GM12878 (cell line): ENCODE results near the gene GPBP1L1. TPM values are rescaled to one million over a fixed set of nuclear protein-coding genes. Genes with fewer than 3 reads are reported as not detected.

Source experiments
- BCL11A ChIP-seq: IDR thresholded peaks from 2 replicates; pipeline ENCODE4 v1.6.1; 2011; ENCODE audit warnings: low read depth, low read length
- BHLHE40 ChIP-seq, 2 experiments: fragments of 450-650 bp in 1 of 2; IDR thresholded peaks; 2 replicates each; pipeline ENCODE4 v1.6.1; 2011 to 2017; ENCODE audit warnings: low read depth in 2 of 2, borderline replicate concordance in 1 of 2, improper control_type of control experiment in 1 of 2, low read length in 1 of 2, mild to moderate bottlenecking in 1 of 2
- CBX5 ChIP-seq: sonication (generic); IDR thresholded peaks from 2 replicates; pipeline ENCODE4 v1.6.1; 2016; ENCODE audit warnings: low read depth, moderate library complexity, mild to moderate bottlenecking, inconsistent platforms
- CHD4 ChIP-seq: fragments of 200-600 bp; sonication (generic); IDR thresholded peaks from 2 replicates; pipeline ENCODE4 v1.6.1; 2016; ENCODE audit warnings: mild to moderate bottlenecking
- CTCF ChIP-seq, 3 experiments: IDR thresholded peaks in 2 of 3; conservative IDR thresholded peaks in 1 of 3; 2 replicates each; pipeline ENCODE4 v1.5.1; 2011; ENCODE audit warnings: low read depth in 3 of 3, low read length in 3 of 3, mild to moderate bottlenecking in 3 of 3, control low read depth in 2 of 3, moderate library complexity in 2 of 3, inconsistent platforms in 1 of 3, mixed read lengths in 1 of 3; ENCODE audit not compliant: control insufficient read depth in 2 of 3, insufficient read depth in 1 of 3; ENCODE audit errors: extremely low read depth in 1 of 3
- ETV6 ChIP-seq, 2 experiments: fragments of 450-650 bp in 1 of 2; IDR thresholded peaks in 1 of 2; conservative IDR thresholded peaks in 1 of 2; 2 replicates each; pipeline ENCODE4 v1.6.1; 2014; ENCODE audit warnings: antibody characterized with exemption in 1 of 2, borderline replicate concordance in 1 of 2, low read depth in 1 of 2, mild to moderate bottlenecking in 1 of 2, moderate library complexity in 1 of 2
- IRF4 ChIP-seq: IDR thresholded peaks from 2 replicates; pipeline ENCODE4 v1.6.1; 2011; ENCODE audit warnings: low read depth, low read length
- NFYA ChIP-seq: IDR thresholded peaks from 2 replicates; pipeline ENCODE4 v1.6.1; 2011; ENCODE audit warnings: low read depth, mild to moderate bottlenecking, low read length, improper control_type of control experiment, borderline replicate concordance
- POLR2AphosphoS2 ChIP-seq: IDR thresholded peaks from 2 replicates; pipeline ENCODE4 v1.6.1; 2011; ENCODE audit warnings: low read depth, mild to moderate bottlenecking, low read length, improper control_type of control experiment, moderate library complexity
- POLR2AphosphoS5 ChIP-seq: IDR thresholded peaks from 2 replicates; pipeline ENCODE4 v1.6.1; 2011; ENCODE audit warnings: mild to moderate bottlenecking, low read length, inconsistent platforms
- PRDM15 ChIP-seq: fragments of 450-650 bp; formaldehyde crosslinking; IDR thresholded peaks from 2 replicates; pipeline ENCODE4 v1.4.0; 2020; ENCODE audit warnings: mild to moderate bottlenecking, moderate library complexity
- RAD51 ChIP-seq: fragments of 450-650 bp; IDR thresholded peaks from 2 replicates; pipeline ENCODE4 v1.6.1; 2016; ENCODE audit warnings: moderate library complexity, mild to moderate bottlenecking, inconsistent platforms
- USF1 ChIP-seq: IDR thresholded peaks from 2 replicates; pipeline ENCODE4 v1.6.1; 2011; ENCODE audit warnings: borderline replicate concordance, low read depth, mild to moderate bottlenecking, moderate library complexity, mixed read lengths, low read length; ENCODE audit not compliant: insufficient read depth; ENCODE audit errors: extremely low read length
- ZBTB11 ChIP-seq: fragments of 450-650 bp; formaldehyde crosslinking; IDR thresholded peaks from 2 replicates; pipeline ENCODE4 v1.5.0; 2022; ENCODE audit warnings: mild to moderate bottlenecking, missing genetic modification characterization
- polyA plus RNA-seq, 11 experiments: library from polyadenylated mRNA; depleted of rRNA in 4 of 11; unstranded in 6 of 11; stranded (reverse) in 5 of 11; fragments of >200 nt; fragmentation: Nextera tagmentation in 4 of 11; fragmentation: Illumina TruSeq in 1 of 11; extraction: Ambion mirVana in 4 of 11; extraction: Trizol in 1 of 11; gene quantifications; 1 replicate in 1 of 11; 2 replicates in 10 of 11; pipeline versions ENCODE4 v1.2.1 to v1.2.3, GENCODE V29; 2011 to 2016; ENCODE audit warnings: inconsistent platforms in 2 of 11, missing spikeins in 2 of 11, low read depth in 1 of 11
- total RNA-seq, 4 experiments: library from RNA; depleted of rRNA in 3 of 4; stranded (reverse); fragments of >200 nt in 3 of 4; fragmentation: Illumina TruSeq in 1 of 4; extraction: Trizol in 1 of 4; gene quantifications; 2 replicates each; pipeline versions ENCODE4 v1.2.1 to v1.2.3, GENCODE V29; 2013 to 2021
- TF ChIP-seq, protein P1 (sequence below): fragments of 450-650 bp; conservative IDR thresholded peaks from 2 replicates; pipeline ENCODE4 v1.6.1; 2017; ENCODE audit warnings: mild to moderate bottlenecking, moderate library complexity
- TF ChIP-seq, protein P2 (sequence below): fragments of 450-650 bp; IDR thresholded peaks from 2 replicates; pipeline ENCODE4 v1.6.1; 2016; ENCODE audit warnings: mild to moderate bottlenecking

GPBP1L1 gene
- total and polyA plus RNA-seq, 10 of the 15 experiments (the other 5 are each of a cell fraction or from before 2014, with no cell fraction given) = 37.3 to 91.6 (median 81.2) TPM

DNA sequence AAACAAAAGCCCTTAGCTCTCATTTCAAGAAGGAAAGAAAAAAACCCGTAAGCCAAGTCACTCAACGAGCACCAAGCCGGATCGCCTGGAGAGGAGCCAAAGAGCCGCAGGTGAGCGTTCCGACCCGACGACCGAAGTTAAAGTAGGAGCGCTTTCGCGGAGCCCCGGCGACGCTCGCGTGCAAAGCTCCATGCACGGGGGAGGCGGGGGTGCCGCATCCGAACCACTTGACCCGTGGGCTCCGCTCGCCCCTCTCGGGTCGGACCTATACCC, 382 bp downstream of the GPBP1L1 start (continued):
- TF ChIP-seq ZBTB11 (CRISPR knock-in tag) (no peak), CHD4 (no peak), CTCF (IDR thresholded peaks at IDR 0.05 in 2 of 3, conservative IDR thresholded peaks at IDR 0.05 in 1 of 3; ENCODE audit: control insufficient read depth in 2 of 3, extremely low read depth in 1 of 3, insufficient read depth in 1 of 3, low read depth in 3 of 3, low read length in 3 of 3) (peak; percentile 9 to 19 (median 13); a peak in 3 of 6 replicates), CBX5 (no peak), NFYA (no peak), ETV6 (conservative IDR thresholded peaks at IDR 0.05 in 1 of 2, IDR thresholded peaks at IDR 0.05 in 1 of 2; ENCODE audit: borderline replicate concordance in 1 of 2, low read depth in 1 of 2) (no peak), USF1 (no peak), POLR2AphosphoS5 (no peak), PRDM15 (CRISPR knock-in tag) (no peak), BHLHE40 (IDR thresholded peaks at IDR 0.05; ENCODE audit: borderline replicate concordance in 1 of 2, low read depth in 2 of 2, low read length in 1 of 2) (peak; percentile 34 to 70; a peak in 2 of 4 replicates), IRF4 (no peak), BCL11A (no peak), RAD51 (no peak), POLR2AphosphoS2 (no peak)
- TF ChIP-seq, protein P1, sequence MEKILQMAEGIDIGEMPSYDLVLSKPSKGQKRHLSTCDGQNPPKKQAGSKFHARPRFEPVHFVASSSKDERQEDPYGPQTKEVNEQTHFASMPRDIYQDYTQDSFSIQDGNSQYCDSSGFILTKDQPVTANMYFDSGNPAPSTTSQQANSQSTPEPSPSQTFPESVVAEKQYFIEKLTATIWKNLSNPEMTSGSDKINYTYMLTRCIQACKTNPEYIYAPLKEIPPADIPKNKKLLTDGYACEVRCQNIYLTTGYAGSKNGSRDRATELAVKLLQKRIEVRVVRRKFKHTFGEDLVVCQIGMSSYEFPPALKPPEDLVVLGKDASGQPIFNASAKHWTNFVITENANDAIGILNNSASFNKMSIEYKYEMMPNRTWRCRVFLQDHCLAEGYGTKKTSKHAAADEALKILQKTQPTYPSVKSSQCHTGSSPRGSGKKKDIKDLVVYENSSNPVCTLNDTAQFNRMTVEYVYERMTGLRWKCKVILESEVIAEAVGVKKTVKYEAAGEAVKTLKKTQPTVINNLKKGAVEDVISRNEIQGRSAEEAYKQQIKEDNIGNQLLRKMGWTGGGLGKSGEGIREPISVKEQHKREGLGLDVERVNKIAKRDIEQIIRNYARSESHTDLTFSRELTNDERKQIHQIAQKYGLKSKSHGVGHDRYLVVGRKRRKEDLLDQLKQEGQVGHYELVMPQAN = no peak
- TF ChIP-seq, protein P2, sequence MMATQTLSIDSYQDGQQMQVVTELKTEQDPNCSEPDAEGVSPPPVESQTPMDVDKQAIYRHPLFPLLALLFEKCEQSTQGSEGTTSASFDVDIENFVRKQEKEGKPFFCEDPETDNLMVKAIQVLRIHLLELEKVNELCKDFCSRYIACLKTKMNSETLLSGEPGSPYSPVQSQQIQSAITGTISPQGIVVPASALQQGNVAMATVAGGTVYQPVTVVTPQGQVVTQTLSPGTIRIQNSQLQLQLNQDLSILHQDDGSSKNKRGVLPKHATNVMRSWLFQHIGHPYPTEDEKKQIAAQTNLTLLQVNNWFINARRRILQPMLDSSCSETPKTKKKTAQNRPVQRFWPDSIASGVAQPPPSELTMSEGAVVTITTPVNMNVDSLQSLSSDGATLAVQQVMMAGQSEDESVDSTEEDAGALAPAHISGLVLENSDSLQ = peak; percentile 67; the same call in 1 of the 2 replicates
